ENCODE measurements around the gene ROR2. TPM values are rescaled to one million over a fixed set of nuclear protein-coding genes. Genes with fewer than 3 reads are reported as not detected.

ROR2 gene
- total RNA-seq, 6 experiments from 2014 or later: 0.09 TPM; not detected in 5

DNA sequence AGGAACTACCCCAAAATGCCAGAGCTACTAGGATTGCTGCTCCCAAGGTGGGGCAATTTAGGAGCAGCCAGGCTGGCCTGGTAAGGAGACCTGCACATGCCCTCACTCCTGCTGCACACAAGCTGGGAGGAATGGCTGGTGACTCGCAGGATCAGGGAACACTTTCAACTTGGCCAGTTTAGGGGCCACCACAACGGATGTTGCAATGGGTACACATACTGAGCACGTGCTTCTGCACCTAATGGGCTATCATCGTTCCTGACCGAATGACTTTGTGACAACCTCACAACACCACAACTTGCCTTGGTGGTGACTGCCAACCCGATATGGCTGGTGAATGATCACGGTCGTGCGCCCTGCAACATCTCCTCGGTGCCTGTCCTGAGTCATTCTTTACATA, 172.0 kb downstream of the ROR2 start:
- H3K36me3 Mint-ChIP-seq (ENCODE audit: low read depth): no peaks in the 10 kb centered on the region
- TF ChIP-seq, protein P1, sequence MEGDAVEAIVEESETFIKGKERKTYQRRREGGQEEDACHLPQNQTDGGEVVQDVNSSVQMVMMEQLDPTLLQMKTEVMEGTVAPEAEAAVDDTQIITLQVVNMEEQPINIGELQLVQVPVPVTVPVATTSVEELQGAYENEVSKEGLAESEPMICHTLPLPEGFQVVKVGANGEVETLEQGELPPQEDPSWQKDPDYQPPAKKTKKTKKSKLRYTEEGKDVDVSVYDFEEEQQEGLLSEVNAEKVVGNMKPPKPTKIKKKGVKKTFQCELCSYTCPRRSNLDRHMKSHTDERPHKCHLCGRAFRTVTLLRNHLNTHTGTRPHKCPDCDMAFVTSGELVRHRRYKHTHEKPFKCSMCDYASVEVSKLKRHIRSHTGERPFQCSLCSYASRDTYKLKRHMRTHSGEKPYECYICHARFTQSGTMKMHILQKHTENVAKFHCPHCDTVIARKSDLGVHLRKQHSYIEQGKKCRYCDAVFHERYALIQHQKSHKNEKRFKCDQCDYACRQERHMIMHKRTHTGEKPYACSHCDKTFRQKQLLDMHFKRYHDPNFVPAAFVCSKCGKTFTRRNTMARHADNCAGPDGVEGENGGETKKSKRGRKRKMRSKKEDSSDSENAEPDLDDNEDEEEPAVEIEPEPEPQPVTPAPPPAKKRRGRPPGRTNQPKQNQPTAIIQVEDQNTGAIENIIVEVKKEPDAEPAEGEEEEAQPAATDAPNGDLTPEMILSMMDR (IDR thresholded peaks at IDR 0.05): no peak
- H3K27ac Mint-ChIP-seq: no peak overlapping the region
- H3K9me3 Mint-ChIP-seq: no peaks in the 10 kb centered on the region
- peaks cover 15% of the 10 kb centered on the region for H3K4me1 Mint-ChIP-seq (ENCODE audit: low read depth)
- DNase-seq: no peak
- peaks cover 42% of the 10 kb centered on the region for H3K27me3 Mint-ChIP-seq (ENCODE audit: insufficient read depth)
- H3K4me3 Mint-ChIP-seq: no peak overlapping the region

DNA sequence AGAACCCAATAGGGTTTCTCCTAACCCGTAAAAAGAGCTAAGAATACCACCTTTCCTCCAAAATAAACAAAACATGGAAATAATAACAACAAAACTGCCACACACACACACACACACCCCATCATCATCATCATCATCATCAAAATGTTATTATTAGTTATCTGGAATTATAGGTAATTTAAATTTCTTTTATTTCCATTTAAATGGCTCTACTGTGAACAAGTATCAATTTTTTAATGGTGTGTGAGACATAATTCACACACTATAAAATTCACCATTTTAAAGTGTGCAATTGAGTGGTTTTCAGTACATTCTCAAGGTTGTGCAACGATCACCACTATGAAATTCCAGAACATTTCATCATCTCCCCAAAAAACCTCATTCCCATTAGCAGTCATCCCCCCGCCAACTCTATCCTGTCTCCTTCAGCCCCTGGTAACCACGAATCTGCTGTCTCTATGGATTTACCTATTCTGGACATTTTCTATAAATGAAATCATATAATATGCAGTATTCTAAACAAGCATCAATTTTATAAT, 172.7 kb downstream of the ROR2 start:
- no peaks in the 10 kb centered on the region for H3K9me3 Mint-ChIP-seq
- peaks cover 35% of the 10 kb centered on the region for H3K27me3 Mint-ChIP-seq (ENCODE audit: insufficient read depth)
- no peaks in the 10 kb centered on the region for H3K36me3 Mint-ChIP-seq (ENCODE audit: low read depth)
- TF ChIP-seq, protein P1 (IDR thresholded peaks at IDR 0.05): no peak
- no peak overlapping the region for H3K4me3 Mint-ChIP-seq
- DNase-seq: peak; percentile 28
- no peak overlapping the region for H3K27ac Mint-ChIP-seq
- peaks cover 15% of the 10 kb centered on the region for H3K4me1 Mint-ChIP-seq (ENCODE audit: low read depth)

DNA sequence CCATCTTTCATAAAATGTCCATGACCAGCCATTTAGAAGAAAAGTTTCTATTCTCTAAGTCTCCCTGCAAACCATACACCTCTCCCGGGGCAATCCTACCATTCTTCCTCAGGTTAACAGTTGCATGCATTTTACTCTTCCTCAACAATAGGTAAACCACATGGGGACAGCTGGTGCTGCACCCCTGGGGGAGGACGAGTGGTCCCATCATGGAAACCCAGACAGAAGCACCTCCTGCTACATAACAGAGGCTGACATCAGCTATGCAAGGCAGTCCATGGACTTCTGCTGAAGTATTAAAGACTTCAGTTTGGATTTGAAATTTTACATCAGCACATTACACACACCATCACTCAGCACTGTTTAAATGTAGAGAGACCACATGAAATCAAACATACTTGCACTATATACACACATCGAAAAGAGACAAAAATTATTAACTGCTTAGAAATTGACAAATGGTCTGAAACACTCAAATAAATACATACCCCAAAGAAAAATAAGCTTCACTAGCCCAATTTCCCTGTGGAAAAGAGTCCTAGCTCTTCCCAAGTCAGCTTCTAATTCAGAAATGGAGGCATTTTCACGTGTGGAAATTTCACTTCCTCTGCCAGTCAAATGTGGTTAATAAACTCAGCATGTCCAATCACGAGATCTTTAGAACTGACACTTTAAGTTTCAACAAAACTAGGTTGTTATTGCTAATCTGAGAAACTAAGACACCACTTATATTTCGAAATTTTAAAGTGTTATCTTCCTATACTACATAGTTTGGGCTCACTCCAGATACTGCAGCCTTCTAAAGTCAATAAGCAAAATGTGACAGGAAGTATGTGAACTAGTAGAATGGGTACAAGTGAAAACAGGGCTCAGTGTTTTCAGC, 173.4 kb downstream of the ROR2 start:
- Mint-ChIP-seq H3K4me1 (ENCODE audit: low read depth) (peaks cover 21% of the 10 kb centered on the region), H3K27me3 (ENCODE audit: insufficient read depth) (peaks cover 32% of the 10 kb centered on the region), H3K4me3 (no peak overlapping the region)

DNA sequence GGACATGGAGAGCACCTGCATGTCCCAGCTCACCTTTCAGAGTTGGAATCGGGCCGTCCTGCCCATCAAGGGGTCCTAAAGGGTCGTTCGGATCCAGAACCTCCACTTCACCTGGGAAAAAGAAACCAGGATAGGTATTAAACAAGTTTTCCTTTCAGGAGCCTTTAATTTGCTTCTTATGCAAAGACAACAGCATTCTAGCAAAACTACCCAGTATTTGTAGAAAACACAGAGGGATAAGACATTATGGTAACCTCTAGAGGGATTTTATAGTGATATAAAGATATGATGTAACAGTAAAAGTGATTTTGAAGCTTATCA, 174.4 kb downstream of the ROR2 start:
- H3K9me3 Mint-ChIP-seq: no peaks in the 10 kb centered on the region
- H3K36me3 Mint-ChIP-seq (ENCODE audit: low read depth): no peaks in the 10 kb centered on the region
- H3K27me3 Mint-ChIP-seq (ENCODE audit: insufficient read depth): peaks cover 27% of the 10 kb centered on the region
- H3K4me3 Mint-ChIP-seq: no peak overlapping the region
- H3K27ac Mint-ChIP-seq: no peak overlapping the region
- no peak for DNase-seq
- H3K4me1 Mint-ChIP-seq (ENCODE audit: low read depth): peaks cover 31% of the 10 kb centered on the region
- TF ChIP-seq, protein P1 (IDR thresholded peaks at IDR 0.05): peak; percentile 69

More for the DNA sequence above, 173.4 kb downstream of the ROR2 start:
- no peak for DNase-seq
- Mint-ChIP-seq H3K27ac (no peak overlapping the region), H3K9me3 (no peaks in the 10 kb centered on the region), H3K36me3 (ENCODE audit: low read depth) (no peaks in the 10 kb centered on the region)
- TF ChIP-seq, protein P1 (IDR thresholded peaks at IDR 0.05): no peak

DNA sequence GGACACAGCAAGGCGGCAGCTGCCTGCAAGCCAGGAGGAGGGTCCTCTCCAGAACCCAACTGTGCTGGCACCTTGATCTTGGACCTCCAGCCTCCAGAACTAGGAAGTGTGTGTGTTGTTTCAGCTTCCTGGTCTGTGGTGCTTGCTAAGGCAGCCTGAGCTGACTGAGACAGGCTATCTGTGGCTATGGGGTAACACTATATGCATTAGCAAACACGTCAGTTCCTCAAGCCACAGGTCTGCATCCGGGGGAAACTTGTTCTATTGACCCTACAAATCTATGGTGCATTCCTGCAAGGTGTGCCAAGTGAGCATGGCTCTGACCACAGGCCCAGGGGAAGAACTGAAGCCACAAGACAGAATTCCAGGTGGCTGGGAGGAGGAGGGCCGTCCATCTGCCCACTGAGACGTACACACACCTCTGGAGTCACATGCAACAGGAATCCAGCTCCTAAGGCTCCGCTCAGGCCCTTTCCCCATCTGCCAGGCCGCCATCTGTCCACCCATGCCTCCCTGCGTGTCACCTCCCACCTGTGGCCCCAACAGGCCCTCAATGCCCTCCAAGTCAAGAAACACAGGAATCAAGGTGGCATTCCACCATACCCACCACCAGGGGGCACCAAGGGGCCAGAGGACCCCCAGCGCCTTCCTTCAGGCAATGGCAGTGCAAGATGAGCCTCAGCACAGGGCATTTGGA, 174.9 kb downstream of the ROR2 start:
- Mint-ChIP-seq H3K27me3 (ENCODE audit: insufficient read depth) (peaks cover 27% of the 10 kb centered on the region), H3K27ac (no peak overlapping the region), H3K4me1 (ENCODE audit: low read depth) (peaks cover 34% of the 10 kb centered on the region), H3K9me3 (no peaks in the 10 kb centered on the region), H3K36me3 (ENCODE audit: low read depth) (no peaks in the 10 kb centered on the region), H3K4me3 (no peak overlapping the region)
- TF ChIP-seq, protein P1 (IDR thresholded peaks at IDR 0.05): peak; percentile 91
- DNase-seq: peak; percentile 12

Measured in HFFc6 (cell line).